Epidermal melanocyte (primary cell): ENCODE results near the gene STAG3.
A peak's percentile ranks its signal among the peaks of the same experiment; 100 is the strongest.

Experiments used
- DNase-seq: peaks from one replicate; pipeline ENCODE4 v3.0.0; 2011; ENCODE audit warnings: low spot score; ENCODE audit not compliant: insufficient read length

The STAG3 gene

DNA sequence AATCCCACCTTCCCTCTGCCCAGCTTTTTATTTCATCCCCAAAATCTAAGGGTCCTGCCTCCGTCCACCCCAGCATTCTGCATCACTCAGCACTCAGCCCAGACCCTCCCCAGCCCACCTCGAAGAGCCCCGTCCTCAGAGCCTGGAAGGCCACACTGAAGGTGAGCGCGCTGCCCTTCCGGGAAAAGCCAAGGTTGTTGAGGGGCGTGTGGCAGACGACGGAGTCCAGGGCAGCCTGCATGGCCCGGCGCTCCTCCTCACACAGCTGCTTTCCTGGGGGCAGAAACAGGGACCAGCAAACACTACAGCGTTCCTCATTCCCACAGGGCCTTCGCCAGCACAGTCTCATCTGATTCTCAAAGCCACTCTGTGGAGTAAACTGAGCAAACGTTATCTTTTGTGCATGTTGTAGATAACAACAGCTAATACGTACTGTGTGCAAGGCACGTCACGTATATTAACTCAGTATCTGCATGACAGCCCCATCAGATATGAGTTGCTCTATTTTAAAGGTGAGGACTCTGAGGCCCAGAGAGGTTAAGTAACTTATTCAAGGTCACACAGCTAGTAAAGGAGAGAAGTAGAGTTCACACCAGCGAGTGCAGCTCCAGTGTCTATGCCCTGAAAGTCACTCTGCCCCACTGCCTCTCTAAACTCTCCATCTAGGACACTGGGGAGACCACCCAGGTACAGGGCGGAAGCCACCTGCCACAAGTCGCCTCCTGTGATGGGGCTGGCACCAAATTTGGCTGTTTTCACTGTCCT is 22.0 kb upstream of the STAG3 start:
- DNase-seq, result no peak

DNA sequence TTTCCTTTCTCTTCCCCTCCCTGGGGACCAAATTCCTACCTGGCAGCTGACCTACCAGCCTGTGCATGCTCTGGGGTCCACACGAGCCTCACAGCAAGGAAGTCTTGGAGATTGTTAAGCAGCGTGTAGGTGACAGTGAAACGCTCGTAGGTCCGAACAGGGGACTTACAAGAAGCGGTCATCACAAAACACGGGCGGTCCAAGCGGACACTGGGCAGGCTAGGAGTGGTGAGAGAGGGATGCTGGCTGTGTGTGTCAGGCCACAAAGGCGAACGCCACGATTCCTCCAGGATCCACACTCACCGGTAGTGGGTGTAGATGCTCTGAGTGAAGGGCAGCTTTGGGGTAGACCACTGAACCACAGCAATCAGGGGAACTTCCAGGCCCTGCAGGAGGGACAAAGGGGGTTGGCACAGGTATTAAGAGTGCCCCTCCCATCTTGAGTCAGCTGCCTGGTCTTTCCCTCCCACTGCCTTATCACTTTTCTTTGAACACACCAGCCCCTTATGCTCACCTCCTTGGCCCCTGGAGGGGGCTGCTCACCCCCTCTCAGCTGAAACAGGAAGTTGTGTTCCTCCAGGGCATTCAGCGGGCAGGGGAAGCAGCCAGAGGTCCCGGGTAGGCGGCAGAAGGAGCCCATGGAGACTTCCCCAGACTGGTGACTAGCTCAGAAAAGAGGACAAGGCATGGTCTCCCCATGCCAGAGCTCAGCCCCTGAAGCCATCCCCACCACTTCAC is 21.2 kb upstream of the STAG3 start:
- no peak for DNase-seq

GRCh38 chr7:100157069-100157333 is 20.7 kb upstream of the STAG3 start:
- DNase-seq, result no peak

DNA sequence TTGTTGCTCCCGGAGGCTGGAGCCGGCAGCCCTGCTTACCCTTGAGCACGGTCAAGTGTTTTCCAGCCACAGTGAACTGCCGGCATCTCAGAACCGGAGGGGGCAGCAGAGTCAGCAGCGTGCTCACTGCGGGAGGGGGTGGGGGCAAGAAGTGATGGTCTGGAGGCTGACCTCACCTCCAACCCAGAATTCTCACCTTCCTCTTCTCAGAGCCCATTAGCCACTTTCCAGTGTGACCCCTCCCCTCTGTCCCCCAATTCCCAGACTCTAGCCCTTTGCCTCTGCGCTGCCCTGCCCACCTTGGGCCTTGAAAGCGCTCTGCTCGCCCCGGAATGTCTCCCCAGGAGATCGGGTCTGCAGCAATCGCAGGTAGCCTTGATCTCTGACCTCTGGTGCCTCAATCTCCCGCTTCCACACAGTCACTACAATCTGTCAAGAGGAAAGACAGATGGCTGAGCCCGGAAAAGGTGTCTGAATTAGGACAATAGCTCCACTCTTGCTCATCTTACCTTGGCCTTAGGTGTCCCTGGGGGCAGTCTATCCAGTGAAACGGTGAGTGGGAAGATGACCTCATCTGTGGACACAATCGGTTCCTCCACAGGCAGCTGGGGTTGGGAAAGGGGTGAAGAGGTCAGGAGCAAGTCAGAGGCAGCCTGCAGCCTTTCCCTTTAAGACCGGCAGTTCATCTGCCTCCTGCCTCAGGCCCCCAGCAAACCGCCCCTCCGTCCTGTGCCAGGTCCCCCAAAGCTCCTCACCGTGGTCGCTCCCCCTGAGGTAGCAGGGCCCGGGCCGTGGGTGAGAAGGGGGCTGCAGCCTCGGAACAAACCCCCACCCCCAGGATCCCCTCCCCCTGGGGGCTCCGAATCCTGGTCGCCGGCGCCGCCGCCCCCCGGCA is 20.1 kb upstream of the STAG3 start:
- no peak for DNase-seq

GRCh38 chr7:100158229-100159098 is 19.3 kb upstream of the STAG3 start, which contains the start of gene TRAPPC14:
TSS of gene TRAPPC14 (minus strand) at chr7:100158723. CDS start at chr7:100158499, 224 bp downstream.
- peak; percentile 99 for DNase-seq

GRCh38 chr7:100159099-100159623 is 18.6 kb upstream of the STAG3 start:
- no peak for DNase-seq

GRCh38 chr7:100160067-100160466 is 17.7 kb upstream of the STAG3 start:
- no peak for DNase-seq

DNA sequence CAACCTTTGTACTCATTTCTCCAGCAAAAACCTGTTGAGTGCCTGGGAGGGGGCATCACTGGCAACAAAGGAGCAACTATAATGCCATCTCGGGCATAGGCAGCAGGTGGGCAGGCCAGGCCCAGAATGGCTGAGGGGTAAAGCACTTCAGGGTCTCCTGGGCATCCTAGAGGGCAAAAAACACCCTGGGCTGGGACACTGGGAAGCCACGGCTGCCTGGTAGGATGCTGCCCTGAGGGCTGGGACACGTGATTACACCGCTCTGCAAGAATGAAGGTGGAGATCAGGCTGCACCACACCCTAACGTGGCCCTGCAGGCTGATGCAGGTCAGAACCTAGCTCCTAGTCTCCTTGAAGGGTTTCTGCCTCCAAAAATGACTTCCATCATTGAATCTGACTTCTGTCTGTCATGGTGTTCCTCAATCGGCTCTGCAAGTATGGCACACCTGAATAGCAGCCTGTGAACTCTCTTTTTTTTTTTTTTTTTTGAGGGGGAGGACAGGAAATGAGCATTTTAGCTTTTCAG is 14.6 kb upstream of the STAG3 start:
- DNase-seq, result no peak

- DNase-seq, result no peak
Observed at GRCh38 chr7:100163871-100164270, 13.8 kb upstream of the STAG3 start.

- DNase-seq, result no peak
Observed at GRCh38 chr7:100166317-100166940, 11.3 kb upstream of the STAG3 start.

DNA sequence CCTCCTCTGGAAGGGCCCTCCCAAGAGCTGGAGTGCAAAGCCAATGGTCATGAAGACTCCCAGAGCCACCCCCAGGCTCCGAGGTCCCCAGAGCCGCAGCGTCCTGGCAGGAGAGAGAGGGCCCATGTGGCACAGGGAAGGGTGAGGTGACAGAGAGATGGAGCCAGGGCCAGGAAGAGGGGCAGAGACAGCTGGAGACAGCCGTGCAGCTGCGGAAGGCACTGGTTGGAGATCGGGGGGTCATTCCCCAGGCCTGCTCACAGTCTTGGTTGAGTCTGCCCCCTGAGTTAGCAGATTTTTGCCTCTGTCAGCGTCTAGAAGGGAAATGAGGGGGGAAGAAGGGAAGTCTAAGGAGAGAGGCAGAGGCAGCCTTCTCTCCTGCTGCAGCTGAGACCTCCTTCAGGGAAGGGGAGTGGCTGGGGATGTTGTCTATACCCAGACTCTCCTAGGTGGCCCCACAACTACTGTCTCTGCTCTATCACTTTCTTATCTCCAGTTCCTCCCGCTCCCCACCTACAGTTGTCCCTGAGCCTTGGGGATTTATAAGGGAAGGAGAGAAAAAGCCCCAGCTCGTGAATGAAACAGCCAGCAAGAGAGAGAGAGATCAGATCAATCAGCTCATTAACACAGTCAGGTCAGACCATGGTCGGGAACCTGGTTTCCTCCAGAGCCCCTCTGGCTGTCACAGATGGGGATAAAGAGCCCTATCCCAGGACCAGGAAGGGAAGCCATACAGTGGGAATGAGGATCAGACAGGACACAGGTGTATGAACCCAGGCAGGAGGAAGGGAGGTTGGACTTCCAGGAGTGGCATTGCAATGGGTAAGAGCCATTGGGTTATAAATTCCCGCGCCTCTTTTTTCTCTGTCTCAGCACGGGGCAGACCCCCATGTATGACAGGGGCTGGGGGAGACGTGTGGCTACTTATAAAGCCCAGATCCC is 10.5 kb upstream of the STAG3 start:
- no peak for DNase-seq

DNA sequence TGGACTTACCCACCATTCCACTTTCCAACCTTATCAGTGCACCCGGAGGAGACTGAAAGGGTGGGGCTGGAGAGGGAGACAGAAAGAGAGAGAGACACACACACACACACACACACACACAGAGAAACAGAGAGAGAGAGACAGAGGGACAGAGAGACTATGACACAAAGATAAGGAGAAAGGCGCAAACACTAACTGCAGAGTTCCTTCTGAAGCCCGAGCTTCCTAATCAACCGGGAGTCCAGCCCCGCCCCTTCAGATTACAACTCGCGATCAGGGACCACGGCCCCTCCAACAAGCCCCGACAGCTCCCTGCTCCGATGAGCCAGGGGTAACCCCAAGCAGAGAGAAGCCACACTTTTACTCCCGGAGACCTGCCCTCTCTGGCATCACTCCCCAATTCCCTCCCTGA is 9.8 kb upstream of the STAG3 start:
- DNase-seq, result no peak

- DNase-seq, result no peak
Observed at GRCh38 chr7:100169147-100169850, 8.4 kb upstream of the STAG3 start.

DNA sequence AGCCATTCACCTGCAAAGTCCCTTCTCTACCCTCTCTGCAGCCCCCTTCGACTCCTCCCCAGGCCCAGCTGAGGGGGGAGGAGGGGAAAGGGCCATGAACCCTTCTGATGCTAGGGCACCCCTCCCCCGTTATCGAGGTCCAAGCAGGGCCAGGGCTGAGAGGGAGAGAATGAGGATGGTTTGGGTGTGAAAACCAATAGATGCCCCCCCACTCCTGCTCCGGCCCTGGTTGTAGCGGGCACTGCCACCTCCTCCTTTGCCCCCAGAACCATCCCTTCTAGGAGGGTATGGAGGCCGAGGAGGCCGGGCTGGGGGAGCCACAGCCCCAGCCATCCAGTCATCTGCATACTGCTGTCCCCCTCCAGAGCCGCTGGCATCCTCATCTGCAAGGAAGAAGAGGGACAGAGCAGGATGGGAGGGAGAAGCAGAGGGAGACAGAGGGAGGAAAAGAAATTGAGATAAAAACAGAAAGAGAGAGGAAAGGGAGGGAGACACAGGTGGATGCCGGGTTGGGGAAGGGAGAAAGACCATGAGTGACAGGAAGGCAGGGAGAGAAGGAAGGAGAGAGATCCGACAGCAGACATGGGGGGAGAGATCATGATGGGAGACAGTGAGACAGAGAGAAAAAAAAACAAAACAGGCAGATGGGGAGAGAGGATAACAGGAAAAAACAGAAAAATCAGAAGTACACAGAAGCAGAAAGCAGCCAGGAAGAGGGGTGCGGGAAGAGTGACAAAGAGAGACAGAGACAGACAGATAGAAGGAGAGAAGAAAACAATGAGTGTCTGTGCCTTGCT is 7.4 kb upstream of the STAG3 start:
- DNase-seq, result no peak

- no peak for DNase-seq
Observed at GRCh38 chr7:100171087-100171681, 6.5 kb upstream of the STAG3 start.

GRCh38 chr7:100171840-100172239 is 5.9 kb upstream of the STAG3 start:
- DNase-seq, result no peak
